ENCODE measurements around the gene TMEM184B. TPM values are rescaled to one million over a fixed set of nuclear protein-coding genes. Genes with fewer than 3 reads are reported as not detected.

Gene TMEM184B
- total and polyA plus RNA-seq, 2 of the 8 experiments (the other 6 are each of a cell fraction or from before 2014, with no cell fraction given), result 41.6 to 81.0 TPM

DNA sequence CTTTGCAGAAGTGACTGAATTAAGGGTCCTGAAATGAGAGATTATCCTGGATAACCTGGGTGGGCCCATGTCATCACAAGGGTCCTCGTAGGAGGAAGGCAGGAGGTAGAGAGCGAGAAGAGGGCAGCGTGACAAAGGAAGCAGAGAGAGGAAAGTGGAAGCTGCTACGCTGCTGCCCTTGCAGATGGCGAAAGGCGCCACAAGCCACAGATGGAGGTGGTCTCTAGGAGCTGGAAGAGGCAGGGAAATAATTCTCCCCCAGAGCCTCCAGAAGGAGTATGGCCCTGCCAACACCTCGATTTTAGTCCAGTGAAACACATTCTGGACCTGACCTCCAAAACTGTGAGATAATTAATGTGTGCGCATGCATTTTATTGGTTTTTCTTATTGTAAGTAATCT is 13.4 kb downstream of the TMEM184B start (continued):
- TF ChIP-seq CHD7 (IDR thresholded peaks at IDR 0.05; ENCODE audit: insufficient replicate concordance, low read length) (no peak), EGR1 (IDR thresholded peaks at IDR 0.05; ENCODE audit: borderline replicate concordance, low read depth, low read length) (no peak), CBX8 (IDR thresholded peaks at IDR 0.05; ENCODE audit: borderline replicate concordance, low read depth, low read length) (no peak), TAF7 (optimal IDR thresholded peaks at IDR 0.05; ENCODE audit: borderline replicate concordance, low read depth, low read length) (no peak)
